Hepatocyte (in vitro differentiated cells): ENCODE measurements around the gene AKAP6. TPM values are rescaled to one million over a fixed set of nuclear protein-coding genes. Genes with fewer than 3 reads are reported as not detected.

Source experiments
- DNase-seq: peaks from one replicate; pipeline ENCODE4 v3.0.0-alpha.2; 2016; ENCODE audit warnings: low spot score
- H2AFZ ChIP-seq: fragments of 200-600 bp; sonication (generic); 2 replicates; pipeline ENCODE4 v1.6.0; 2016; ENCODE audit warnings: antibody characterized with exemption, mild to moderate bottlenecking
- H3K27ac ChIP-seq: fragments of 200-600 bp; sonication (generic); 2 replicates; pipeline ENCODE4 v1.5.1; 2016; ENCODE audit warnings: mild to moderate bottlenecking
- H3K27me3 ChIP-seq: fragments of 200-600 bp; sonication (generic); 2 replicates; pipeline ENCODE4 v1.6.1; 2016
- H3K36me3 ChIP-seq: fragments of 200-600 bp; sonication (generic); replicated peaks from 2 replicates; pipeline ENCODE4 v1.5.1; 2016; ENCODE audit warnings: low read depth; ENCODE audit not compliant: insufficient read depth
- H3K4me1 ChIP-seq: fragments of 200-600 bp; sonication (generic); 2 replicates; pipeline ENCODE4 v1.5.1; 2016; ENCODE audit warnings: mild to moderate bottlenecking, moderate library complexity; ENCODE audit not compliant: insufficient read depth
- H3K4me2 ChIP-seq: fragments of 200-600 bp; sonication (generic); 2 replicates; pipeline ENCODE4 v1.6.0; 2016
- H3K4me3 ChIP-seq: fragments of 200-600 bp; sonication (generic); 2 replicates; pipeline ENCODE4 v1.5.1; 2016; ENCODE audit warnings: mild to moderate bottlenecking
- H3K79me2 ChIP-seq: fragments of 200-600 bp; sonication (generic); 2 replicates; pipeline ENCODE4 v1.6.0; 2017; ENCODE audit warnings: mild to moderate bottlenecking
- H3K9me2 ChIP-seq: fragments of 200-600 bp; sonication (generic); replicated peaks from 2 replicates; pipeline ENCODE4 v1.6.0; 2017; ENCODE audit warnings: mild to moderate bottlenecking; ENCODE audit not compliant: insufficient read depth
- H3K9me3 ChIP-seq: fragments of 200-600 bp; sonication (generic); 2 replicates; pipeline ENCODE4 v1.5.1; 2016; ENCODE audit warnings: low read depth, mild to moderate bottlenecking
- H4K20me1 ChIP-seq: fragments of 200-600 bp; sonication (generic); 2 replicates; pipeline ENCODE4 v1.6.0; 2016; ENCODE audit warnings: mild to moderate bottlenecking; ENCODE audit not compliant: insufficient read depth, poor library complexity, severe bottlenecking
- EZH2 ChIP-seq: fragments of 200-600 bp; sonication (generic); IDR thresholded peaks from 2 replicates; pipeline ENCODE4 v1.6.1; 2016; ENCODE audit warnings: antibody characterized with exemption, mild to moderate bottlenecking, borderline replicate concordance
- EZH2phosphoT487 ChIP-seq: fragments of 200-600 bp; sonication (generic); IDR thresholded peaks from one replicate; pipeline ENCODE4 v1.6.1; 2018; ENCODE audit warnings: antibody characterized with exemption, mild to moderate bottlenecking, low read depth, moderate library complexity; ENCODE audit not compliant: unreplicated experiment, severe bottlenecking
- WGBS: methylation state at CpG from one replicate; pipeline ENCODE4 v1.1.6; 2016; ENCODE audit warnings: low lambda C conversion rate; ENCODE audit errors: missing lambda C conversion rate; 5-methylcytosine and 5-hydroxymethylcytosine counted together
- polyA plus RNA-seq: library from polyadenylated mRNA; unstranded; fragments of >200 nt; fragmentation: Nextera tagmentation; extraction: Ambion mirVana; gene quantifications from 2 replicates; pipeline ENCODE4 v1.2.1, GENCODE V29; 2016
- total RNA-seq: library from RNA; depleted of rRNA; stranded (reverse); fragments of >200 nt; gene quantifications from 2 replicates; pipeline ENCODE4 v1.2.3, GENCODE V29; 2014
- TF ChIP-seq, protein P1 (sequence below): fragments of 200-600 bp; sonication (generic); IDR thresholded peaks from 2 replicates; pipeline ENCODE4 v1.5.1; 2016; ENCODE audit warnings: antibody characterized with exemption, mild to moderate bottlenecking; ENCODE audit not compliant: poor library complexity

The AKAP6 gene
- total and polyA plus RNA-seq, 2 experiments from 2014 or later: 1.1 to 2.1 TPM

DNA sequence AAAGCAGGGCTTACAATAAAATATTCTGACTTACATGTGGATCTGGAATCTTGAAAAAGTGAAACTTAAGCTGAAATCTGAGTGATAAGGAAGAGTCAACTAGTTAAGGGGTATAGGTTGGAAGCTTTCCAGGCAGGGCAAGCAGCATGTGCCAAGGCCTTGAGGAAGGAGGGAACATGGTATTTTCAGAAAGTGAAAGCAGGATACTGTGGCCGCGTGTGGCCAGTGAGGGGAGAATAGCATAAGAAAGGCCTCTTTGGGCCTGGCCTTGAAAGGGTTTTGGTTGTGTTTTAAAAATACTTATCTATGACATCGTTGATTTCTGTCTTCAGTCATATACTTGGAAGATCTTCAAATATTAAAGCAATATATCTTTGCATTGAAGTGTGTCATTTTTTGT is 213.4 kb downstream of the AKAP6 start:
- DNase-seq: no peak

GRCh38 chr14:32545095-32545494 is 216.0 kb downstream of the AKAP6 start:
- no peaks in the 10 kb centered on the region for H4K20me1 ChIP-seq
- H2AFZ ChIP-seq: no peak overlapping the region
- H3K36me3 ChIP-seq: no peaks in the 10 kb centered on the region
- peaks cover 5% of the 10 kb centered on the region for H3K4me1 ChIP-seq
- WGBS: 77% methylated on average over 4 of the region's 4 CpGs
- H3K27ac ChIP-seq: no peak overlapping the region
- TF ChIP-seq EZH2: no peak
- TF ChIP-seq, protein P1, sequence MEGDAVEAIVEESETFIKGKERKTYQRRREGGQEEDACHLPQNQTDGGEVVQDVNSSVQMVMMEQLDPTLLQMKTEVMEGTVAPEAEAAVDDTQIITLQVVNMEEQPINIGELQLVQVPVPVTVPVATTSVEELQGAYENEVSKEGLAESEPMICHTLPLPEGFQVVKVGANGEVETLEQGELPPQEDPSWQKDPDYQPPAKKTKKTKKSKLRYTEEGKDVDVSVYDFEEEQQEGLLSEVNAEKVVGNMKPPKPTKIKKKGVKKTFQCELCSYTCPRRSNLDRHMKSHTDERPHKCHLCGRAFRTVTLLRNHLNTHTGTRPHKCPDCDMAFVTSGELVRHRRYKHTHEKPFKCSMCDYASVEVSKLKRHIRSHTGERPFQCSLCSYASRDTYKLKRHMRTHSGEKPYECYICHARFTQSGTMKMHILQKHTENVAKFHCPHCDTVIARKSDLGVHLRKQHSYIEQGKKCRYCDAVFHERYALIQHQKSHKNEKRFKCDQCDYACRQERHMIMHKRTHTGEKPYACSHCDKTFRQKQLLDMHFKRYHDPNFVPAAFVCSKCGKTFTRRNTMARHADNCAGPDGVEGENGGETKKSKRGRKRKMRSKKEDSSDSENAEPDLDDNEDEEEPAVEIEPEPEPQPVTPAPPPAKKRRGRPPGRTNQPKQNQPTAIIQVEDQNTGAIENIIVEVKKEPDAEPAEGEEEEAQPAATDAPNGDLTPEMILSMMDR: no peak
- TF ChIP-seq EZH2phosphoT487: no peak
- DNase-seq: no peak
- no peaks in the 10 kb centered on the region for H3K9me3 ChIP-seq
- no peak overlapping the region for H3K4me2 ChIP-seq
- H3K9me2 ChIP-seq: no peaks in the 10 kb centered on the region
- no peaks in the 10 kb centered on the region for H3K27me3 ChIP-seq
- H3K79me2 ChIP-seq: no peaks in the 10 kb centered on the region
- H3K4me3 ChIP-seq: no peak overlapping the region

More for the DNA sequence above, 213.4 kb downstream of the AKAP6 start:
- peaks cover 5% of the 10 kb centered on the region for H3K4me1 ChIP-seq
- no peak overlapping the region for H2AFZ ChIP-seq
- no peaks in the 10 kb centered on the region for H3K9me3 ChIP-seq
- no peak overlapping the region for H3K4me2 ChIP-seq
- WGBS: 86% methylated on average over 3 of the region's 3 CpGs
- H3K27ac ChIP-seq: no peak overlapping the region
- no peaks in the 10 kb centered on the region for H3K9me2 ChIP-seq
- no peaks in the 10 kb centered on the region for H3K79me2 ChIP-seq
- H3K27me3 ChIP-seq: no peaks in the 10 kb centered on the region
- TF ChIP-seq, protein P1: no peak
- TF ChIP-seq EZH2phosphoT487 (no peak), EZH2 (no peak)
- no peaks in the 10 kb centered on the region for H4K20me1 ChIP-seq
- no peaks in the 10 kb centered on the region for H3K36me3 ChIP-seq
- H3K4me3 ChIP-seq: no peak overlapping the region

DNA sequence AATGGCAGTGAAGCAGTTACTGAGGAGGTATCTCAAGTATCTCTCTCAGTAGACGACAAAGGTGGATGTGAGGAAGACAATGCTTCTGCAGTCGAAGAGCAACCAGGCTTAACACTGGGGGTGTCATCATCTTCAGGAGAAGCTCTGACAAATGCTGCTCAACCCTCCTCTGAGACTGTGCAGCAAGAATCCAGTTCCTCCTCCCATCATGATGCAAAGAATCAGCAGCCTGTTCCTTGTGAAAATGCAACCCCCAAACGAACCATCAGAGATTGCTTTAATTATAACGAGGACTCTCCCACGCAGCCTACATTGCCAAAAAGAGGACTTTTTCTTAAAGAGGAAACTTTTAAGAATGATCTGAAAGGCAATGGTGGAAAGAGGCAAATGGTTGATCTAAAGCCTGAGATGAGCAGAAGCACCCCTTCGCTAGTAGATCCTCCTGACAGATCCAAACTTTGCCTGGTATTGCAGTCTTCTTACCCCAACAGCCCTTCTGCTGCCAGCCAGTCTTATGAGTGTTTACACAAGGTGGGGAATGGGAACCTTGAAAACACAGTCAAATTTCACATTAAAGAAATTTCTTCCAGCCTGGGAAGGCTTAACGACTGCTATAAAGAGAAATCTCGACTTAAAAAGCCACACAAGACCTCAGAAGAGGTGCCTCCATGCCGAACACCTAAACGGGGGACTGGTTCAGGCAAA is 216.6 kb downstream of the AKAP6 start:
- 73% methylated on average over 10 of the region's 10 CpGs for WGBS
- H3K9me3 ChIP-seq: no peaks in the 10 kb centered on the region
- no peaks in the 10 kb centered on the region for H3K79me2 ChIP-seq
- no peak for DNase-seq
- TF ChIP-seq EZH2 (no peak), EZH2phosphoT487 (no peak)
- TF ChIP-seq, protein P1: no peak
- no peak overlapping the region for H3K4me2 ChIP-seq
- H3K4me3 ChIP-seq: no peak overlapping the region
- no peaks in the 10 kb centered on the region for H3K9me2 ChIP-seq
- no peaks in the 10 kb centered on the region for H3K36me3 ChIP-seq
- no peak overlapping the region for H3K27ac ChIP-seq
- no peak overlapping the region for H2AFZ ChIP-seq
- H4K20me1 ChIP-seq: no peaks in the 10 kb centered on the region
- no peaks in the 10 kb centered on the region for H3K27me3 ChIP-seq
- H3K4me1 ChIP-seq: peaks cover 5% of the 10 kb centered on the region
